Measurements from ENCODE around the gene KRT16. TPM values are rescaled to one million over a fixed set of nuclear protein-coding genes. Genes with fewer than 3 reads are reported as not detected.

Gene KRT16
- total RNA-seq, result 1.3 and 2.9 TPM in 2 replicates

DNA sequence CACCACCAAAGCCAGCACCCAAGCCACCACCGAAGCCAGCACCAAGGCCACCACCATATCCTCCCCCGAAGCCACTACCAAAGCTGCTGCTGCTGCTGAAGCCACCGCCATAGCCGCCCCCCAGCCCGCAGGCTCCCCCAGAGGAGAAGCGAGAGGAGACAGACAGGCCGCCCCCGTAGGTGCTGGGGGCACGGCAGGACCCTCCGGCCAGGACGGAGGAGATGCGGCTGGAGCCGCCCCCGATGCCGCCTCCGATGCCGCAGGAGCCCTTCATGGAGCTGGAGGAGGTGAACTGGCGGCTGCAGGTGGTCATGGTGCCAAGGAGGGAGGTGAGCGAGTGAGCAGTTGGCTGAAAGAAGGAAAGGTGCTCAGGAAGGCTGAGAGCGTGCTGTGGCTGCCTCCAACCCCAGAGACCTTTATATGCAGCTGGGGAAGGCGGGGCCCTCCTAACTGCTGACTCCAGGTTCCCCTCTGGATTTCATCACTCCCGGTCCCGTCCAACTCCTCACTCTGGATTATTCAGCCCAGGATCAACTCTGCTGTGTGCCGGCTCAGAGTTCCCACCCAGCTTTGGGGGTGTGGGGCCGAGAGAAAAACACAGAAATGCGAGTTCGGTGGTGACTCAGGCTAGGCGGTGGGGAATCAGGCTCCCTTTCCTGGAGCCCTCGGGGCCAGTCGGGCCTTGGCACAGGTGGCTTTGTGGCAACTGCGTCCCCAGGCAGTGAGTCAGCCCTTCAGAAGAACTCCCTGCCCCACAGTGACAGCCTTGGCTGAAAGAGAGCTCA, at the start of gene KRT16:
KRT16 (minus strand) TSS at position 392 of the 785 bp plus-strand sequence; CDS start at position 313, 79 bp downstream.

DNA sequence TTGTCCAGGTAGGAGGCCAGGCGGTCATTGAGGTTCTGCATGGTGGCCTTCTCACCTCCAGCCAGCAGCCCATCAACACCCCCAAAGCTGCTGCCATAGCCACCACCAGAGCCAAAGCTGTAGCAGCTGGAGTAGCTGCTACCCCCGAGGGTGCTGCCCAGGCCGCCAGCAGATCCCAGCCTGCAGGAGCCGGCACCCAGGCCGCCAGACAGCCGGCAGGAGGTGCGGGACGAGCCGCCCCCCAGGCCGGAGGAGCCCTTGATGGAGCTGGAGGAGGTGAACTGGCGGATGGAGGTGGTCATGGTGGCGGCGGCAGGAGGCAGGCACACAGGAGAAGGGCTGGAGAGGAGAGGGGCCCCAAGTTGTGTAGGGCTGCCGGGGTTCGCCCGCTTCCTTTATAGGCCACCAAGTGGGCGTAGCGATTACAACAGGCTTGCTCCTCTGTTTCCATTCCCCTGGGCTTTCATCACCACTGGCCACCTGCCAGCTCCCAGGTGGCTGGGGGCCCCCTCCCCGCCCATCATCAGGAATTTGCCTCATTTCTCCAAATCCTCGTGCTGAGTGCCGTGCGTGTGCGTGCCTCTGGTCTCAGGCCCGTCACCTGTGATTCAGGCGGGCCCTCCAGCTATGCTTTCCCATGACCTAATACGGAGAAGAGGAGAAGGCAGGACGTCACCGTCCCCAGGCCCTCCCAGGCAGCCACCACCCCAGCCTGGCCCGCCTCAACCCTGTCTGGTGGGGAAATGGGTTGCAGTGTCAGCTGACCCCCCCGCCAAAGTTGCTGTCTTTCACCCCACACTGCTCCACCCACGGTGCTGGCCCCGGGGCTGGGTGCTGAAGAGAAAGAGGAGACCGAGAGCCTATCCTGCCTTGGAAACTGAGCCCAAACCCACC, 11.9 kb upstream of the KRT16 start, which contains the start of gene KRT17:
KRT17 (minus strand) TSS at position 368 of the 894 bp plus-strand sequence; CDS start at position 302, 66 bp downstream.

DNA sequence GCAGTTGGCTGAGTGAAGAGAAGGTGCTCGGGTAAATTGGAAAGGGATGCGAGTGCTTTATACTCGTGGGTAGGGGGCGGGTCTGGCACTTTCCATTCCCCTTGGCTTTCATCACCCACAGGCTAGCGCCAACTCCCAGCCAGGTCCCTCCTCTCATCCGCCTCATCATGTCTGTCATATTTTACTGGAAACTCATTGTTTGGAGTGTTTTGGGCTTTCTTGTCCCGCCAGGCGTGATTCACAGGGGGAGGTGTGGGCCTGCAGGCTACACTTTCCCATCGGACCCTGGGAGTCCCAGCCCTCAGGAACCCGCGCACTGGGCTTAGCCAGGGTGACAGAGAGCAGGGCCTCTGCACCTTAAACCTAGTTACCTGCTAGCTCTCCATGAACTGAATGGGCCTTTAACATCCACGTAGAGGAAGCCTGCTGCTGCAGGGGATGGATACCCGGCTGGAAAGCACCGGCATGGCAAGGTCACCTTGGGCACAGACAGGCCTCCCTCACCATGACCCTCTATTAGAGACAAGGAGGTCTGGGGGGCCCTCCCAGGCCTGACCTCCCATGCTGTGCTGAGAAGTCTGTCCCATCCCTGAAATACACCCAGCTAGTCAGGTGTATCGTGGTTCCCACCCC, 25.6 kb downstream of the KRT16 start, which contains the start of gene KRT14:
KRT14 (minus strand) TSS at position 33 of the 633 bp plus-strand sequence. CDS start 61 bp downstream, outside the sequence.

DNA sequence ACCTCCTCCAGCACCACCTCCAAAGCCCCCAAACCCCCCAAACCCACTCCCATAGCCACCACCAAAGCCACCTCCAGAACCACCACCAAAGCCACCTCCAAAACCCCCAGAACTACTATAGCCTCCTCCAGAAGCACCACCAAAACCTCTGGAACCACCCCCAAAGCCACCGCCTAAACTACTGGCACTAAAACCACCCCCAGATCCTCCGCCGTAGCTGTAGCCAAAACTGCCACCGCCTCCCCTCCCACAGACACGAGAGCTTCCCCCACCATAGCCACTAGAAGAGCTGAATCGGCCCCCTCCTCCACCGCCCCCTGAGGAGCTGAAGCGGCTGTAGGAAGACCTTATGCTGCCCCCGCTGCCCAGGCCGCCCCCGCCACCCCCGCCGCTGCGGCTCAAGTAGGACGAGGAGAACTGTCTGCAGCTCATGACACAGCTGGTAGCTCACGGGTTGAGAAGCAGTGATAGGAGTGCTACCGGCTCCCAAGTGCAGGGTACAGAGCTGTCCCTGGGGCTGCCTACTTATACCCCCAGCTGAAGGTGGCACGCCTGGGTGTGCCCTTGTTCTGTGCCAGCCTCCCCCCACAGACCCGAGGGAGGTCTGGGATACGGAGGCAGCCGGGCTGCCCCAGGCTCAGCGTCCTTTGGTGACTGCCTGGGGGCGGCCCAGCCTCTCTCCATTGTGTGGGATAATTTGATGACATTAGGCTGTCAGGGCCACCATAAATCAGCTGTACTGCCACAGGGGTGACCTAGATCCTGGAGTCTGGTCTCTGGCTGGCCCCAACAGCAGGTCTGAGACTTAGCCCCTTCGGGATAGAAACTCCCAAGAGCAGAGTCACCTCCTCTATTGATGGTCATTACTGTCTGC, 40.8 kb downstream of the KRT16 start, which contains the start of gene KRT9:
KRT9 (minus strand) TSS at position 499 of the 874 bp plus-strand sequence; CDS start at position 432, 67 bp downstream.

Other genes starting within 250 kb of the KRT16 start
- gene KRT33B, start 243.0 kb downstream of the KRT16 start, total RNA-seq, result not detected in 2 replicates
- 0.20 and 0.46 TPM in 2 replicates for gene KRT34, start 230.5 kb downstream of the KRT16 start, total RNA-seq
- gene KRT31, start 215.2 kb downstream of the KRT16 start, total RNA-seq, result not detected in 2 replicates
- gene KRT37, start 188.2 kb downstream of the KRT16 start, total RNA-seq, result not detected in 2 replicates
- under 0.01 and 0.13 TPM in 2 replicates for gene KRT38, start 171.8 kb downstream of the KRT16 start, total RNA-seq
- 0.30 TPM in 1 of 2 replicates, not detected in the other for gene KRT32, start 145.4 kb downstream of the KRT16 start, total RNA-seq
- not detected in 2 replicates for gene KRT35, start 131.6 kb downstream of the KRT16 start, total RNA-seq
- gene KRT36, start 122.9 kb downstream of the KRT16 start, total RNA-seq, result not detected in 2 replicates
- gene KRT13, start 107.2 kb downstream of the KRT16 start, total RNA-seq, result not detected in 2 replicates
- gene KRT15, start 93.9 kb downstream of the KRT16 start, total RNA-seq, result 0.13 and 2.8 TPM in 2 replicates
- gene KRT19, start 84.5 kb downstream of the KRT16 start, total RNA-seq, result 17.7 and 120 TPM in 2 replicates
- 0.07 TPM in 2 replicates for gene KRT9, start 40.7 kb downstream of the KRT16 start, total RNA-seq
- 0.59 and 1.3 TPM in 2 replicates for gene KRT14, start 25.9 kb downstream of the KRT16 start, total RNA-seq
- gene KRT17, start 11.8 kb upstream of the KRT16 start, total RNA-seq, result 3.0 and 9.0 TPM in 2 replicates
- gene EIF1, start 76.1 kb upstream of the KRT16 start, total RNA-seq, result 118 and 125 TPM in 2 replicates
- gene GAST, start 99.6 kb upstream of the KRT16 start, total RNA-seq, result not detected in 2 replicates
- gene HAP1, start 121.9 kb upstream of the KRT16 start, total RNA-seq, result under 0.01 and 0.07 TPM in 2 replicates
- 21.6 and 40.7 TPM in 2 replicates for gene JUP, start 173.9 kb upstream of the KRT16 start, total RNA-seq
- gene P3H4, start 199.2 kb upstream of the KRT16 start, total RNA-seq, result 123 and 132 TPM in 2 replicates
- 1,081 and 1,383 TPM in 2 replicates for gene FKBP10, start 200.2 kb upstream of the KRT16 start, total RNA-seq
- 49.4 and 52.9 TPM in 2 replicates for gene NT5C3B, start 223.5 kb upstream of the KRT16 start, total RNA-seq
- gene KLHL10, start 225.1 kb upstream of the KRT16 start, total RNA-seq, result 0.20 and 0.26 TPM in 2 replicates

Data from smooth muscle cell of the pulmonary artery (primary cell).